T-cell (primary cell): ENCODE data around the gene LCE6A. TPM values are rescaled to one million over a fixed set of nuclear protein-coding genes. Genes with fewer than 3 reads are reported as not detected.

Experiments used
- ATAC-seq, 4 experiments: fragments of 200-7000 bp in 3 of 4; fragments of 150-1000 bp in 1 of 4; cut with Tn5 transposase; replicated peaks in 1 of 4; 1 replicate in 3 of 4; 2 replicates in 1 of 4; pipeline ENCODE4 v1.10.0; 2021; ENCODE audit warnings: moderate library complexity in 3 of 4, mild to moderate bottlenecking in 2 of 4, moderate number of reproducible peaks in 1 of 4
- CTCF ChIA-PET, 2 donors: fragments of 300-600 bp; sonication (Branson Sonifier 250); formaldehyde crosslinking; loops; one replicate each; lab custom pipeline; 2022; ENCODE audit warnings: antibody characterized with exemption in 2 of 2; lab: Charles Lee
- POLR2A ChIA-PET, 2 donors: fragments of 300-600 bp; sonication (Branson Sonifier 250); formaldehyde crosslinking; loops; one replicate each; lab custom pipeline; 2022; ENCODE audit warnings: antibody characterized with exemption in 2 of 2; lab: Charles Lee
- DNase-seq, 35 experiments: peaks; one replicate each; pipeline versions ENCODE4 v3.0.0 to v3.0.0-alpha.2; 2013 to 2023
- H3K27ac ChIP-seq: one replicate; pipeline ENCODE4 v1.5.1; 2013; ENCODE audit warnings: low read length
- H3K27me3 ChIP-seq, 2 experiments: replicated peaks in 1 of 2; 1 replicate in 1 of 2; 2 replicates in 1 of 2; pipeline versions ENCODE4 v1.6.1 to v1.7.0; 2013; ENCODE audit warnings: low read length in 1 of 2, mixed read lengths in 1 of 2; ENCODE audit not compliant: control insufficient read depth in 2 of 2, insufficient read depth in 2 of 2; ENCODE audit errors: extremely low read depth in 1 of 2
- H3K36me3 ChIP-seq, 2 donors: 1 replicate in 1 of 2; 2 replicates in 1 of 2; pipeline versions ENCODE4 v1.6.1 to v1.7.0; 2013; ENCODE audit warnings: low read length in 1 of 2; ENCODE audit not compliant: control insufficient read depth in 2 of 2, insufficient read depth in 1 of 2; ENCODE audit errors: extremely low read depth in 1 of 2
- H3K4me1 ChIP-seq, 2 experiments: 1 replicate in 1 of 2; 2 replicates in 1 of 2; pipeline versions ENCODE4 v1.6.1 to v1.7.0; 2013; ENCODE audit warnings: low read length in 2 of 2, mixed read lengths in 1 of 2; ENCODE audit not compliant: insufficient read depth in 2 of 2, control insufficient read depth in 1 of 2; ENCODE audit errors: extremely low read depth in 1 of 2
- H3K4me3 ChIP-seq, 2 donors: 1 replicate in 1 of 2; 2 replicates in 1 of 2; pipeline versions ENCODE4 v1.5.1 to v1.7.0; 2013; ENCODE audit warnings: mild to moderate bottlenecking in 2 of 2, low read length in 1 of 2, moderate library complexity in 1 of 2; ENCODE audit not compliant: control insufficient read depth in 1 of 2; ENCODE audit errors: extremely low read depth in 1 of 2
- H3K9me3 ChIP-seq: 2 replicates; pipeline ENCODE4 v1.7.0; 2013
- H3K27ac Mint-ChIP-seq, 2 donors: one replicate each; pipeline ENCODE4 v1.8.0; 2020 to 2021; ENCODE audit warnings: mild to moderate bottlenecking in 2 of 2, mixed read lengths in 2 of 2
- H3K27me3 Mint-ChIP-seq, 2 donors: one replicate each; pipeline ENCODE4 v1.8.0; 2021 to 2022; ENCODE audit warnings: mixed read lengths in 2 of 2
- H3K36me3 Mint-ChIP-seq: one replicate; pipeline ENCODE4 v1.8.0; 2021; ENCODE audit warnings: mixed read lengths
- H3K4me1 Mint-ChIP-seq, 3 donors: one replicate each; pipeline ENCODE4 v1.8.0; 2020 to 2022; ENCODE audit warnings: mixed read lengths in 3 of 3, mild to moderate bottlenecking in 1 of 3
- H3K4me3 Mint-ChIP-seq, 3 donors: one replicate each; pipeline ENCODE4 v1.8.0; 2020 to 2022; ENCODE audit warnings: mild to moderate bottlenecking in 3 of 3, mixed read lengths in 3 of 3, moderate library complexity in 3 of 3
- H3K9me3 Mint-ChIP-seq, 3 donors: one replicate each; pipeline ENCODE4 v1.8.0; 2020 to 2022; ENCODE audit warnings: mixed read lengths in 3 of 3
- WGBS: methylation state at CpG from one replicate; pipeline ENCODE4 v1.1.5; 2013; ENCODE audit warnings: missing lambda C conversion rate; ENCODE audit not compliant: insufficient coverage; 5-methylcytosine and 5-hydroxymethylcytosine counted together
- total RNA-seq, 35 experiments: library from RNA in 6 of 35; stranded (reverse) in 6 of 35; fragments of 120-200 nt in 1 of 35; gene quantifications; one replicate each; pipeline versions ENCODE4 v1.2.1 to v1.2.4 and lab custom pipeline; 2013 to 2026

The LCE6A gene
- total RNA-seq, 5 donors from 2014 or later (not counting 1 experiment from before 2014, with no cell fraction given): not detected

DNA sequence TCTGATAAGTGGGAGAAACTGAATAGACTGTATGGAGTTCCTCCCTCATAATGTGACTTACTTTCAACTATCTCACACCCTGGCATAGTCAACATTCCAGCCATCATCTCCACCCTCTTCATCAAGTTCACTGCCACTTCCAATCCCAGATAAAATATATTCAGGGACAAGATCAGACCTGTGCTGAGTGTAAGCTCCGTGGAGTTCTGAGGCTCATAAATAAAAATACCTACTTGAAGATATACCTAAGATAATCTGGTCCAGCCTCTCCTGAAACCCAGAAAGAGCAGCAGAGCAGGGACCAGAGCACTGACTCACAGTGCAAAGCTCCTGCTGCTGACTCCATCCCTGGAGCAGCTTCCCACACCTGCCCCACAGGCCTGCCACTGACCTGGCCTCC, 15.4 kb downstream of the LCE6A start:
- H3K4me3 ChIP-seq: no peak overlapping the region
- Mint-ChIP-seq H3K4me1 (no peaks in the 10 kb centered on the region), H3K9me3 (no peaks in the 10 kb centered on the region), H3K4me3 (no peak overlapping the region), H3K27ac (no peak overlapping the region), H3K36me3 (no peaks in the 10 kb centered on the region), H3K27me3 (peaks cover 6 to 24% of the 10 kb centered on the region in 2 donors)
- no CpG with 5 or more reads among the region's 1 CpG for WGBS
- DNase-seq: no peak
- ChIA-PET POLR2A (no interaction called here), CTCF (no interaction called here)
- H3K27me3 ChIP-seq: peaks cover 2 to 4% of the 10 kb centered on the region in 2 experiments
- no peak overlapping the region for H3K27ac ChIP-seq
- H3K9me3 ChIP-seq: no peaks in the 10 kb centered on the region
- no peaks in the 10 kb centered on the region for H3K4me1 ChIP-seq
- no peaks in the 10 kb centered on the region for H3K36me3 ChIP-seq
- no peak for ATAC-seq

- POLR2A ChIA-PET: no interaction called here
- Mint-ChIP-seq H3K4me3 (no peak within 1 kb of the TSS), H3K27me3 (peaks cover 5 to 18% of the 10 kb centered on the region in 2 donors), H3K9me3 (no peaks in the 10 kb centered on the region), H3K4me1 (no peaks in the 10 kb centered on the region), H3K27ac (no peak within 1 kb of the TSS), H3K36me3 (no peaks in the 10 kb centered on the region)
- WGBS: 83% methylated on average over 3 of the region's 3 CpGs
- Histone ChIP-seq H3K9me3 (no peaks in the 10 kb centered on the region), H3K4me1 (no peaks in the 10 kb centered on the region), H3K4me3 (no peak within 1 kb of the TSS), H3K36me3 (no peaks in the 10 kb centered on the region), H3K27me3 (peaks cover 2 to 4% of the 10 kb centered on the region in 2 experiments), H3K27ac (no peak within 1 kb of the TSS)
- DNase-seq (no peak), ATAC-seq (no peak)
- CTCF ChIA-PET: no interaction called here
Measured at GRCh38 chr1:152859696-152860095, 17.0 kb downstream of the LCE6A start, which contains the start of gene LCE7A. Gene LCE7A (plus strand): TSS chr1:152859996. CDS start chr1:152860698, 702 bp downstream.

DNA sequence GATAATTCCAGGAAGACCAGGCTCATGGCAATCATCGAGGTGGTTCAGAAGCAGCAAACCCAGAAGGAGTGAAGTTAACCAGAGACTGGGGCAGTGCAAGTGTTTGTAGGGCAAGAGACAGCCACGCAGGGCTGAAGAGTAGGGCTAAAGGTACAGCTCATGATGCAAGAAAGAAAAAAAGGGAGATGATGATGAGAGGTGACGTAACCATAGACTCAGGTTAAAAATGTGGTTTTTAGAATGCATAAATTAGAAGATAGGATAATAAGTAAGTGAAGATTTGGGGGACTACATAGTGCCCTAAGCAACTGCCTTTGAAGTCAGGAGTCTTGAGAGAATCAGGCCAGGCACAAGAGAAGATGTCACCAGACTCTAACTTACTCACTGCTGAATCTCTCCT, 17.5 kb downstream of the LCE6A start:
- Histone ChIP-seq H3K27ac (no peak overlapping the region), H3K9me3 (no peaks in the 10 kb centered on the region), H3K4me3 (no peak overlapping the region), H3K27me3 (peaks cover 2 to 4% of the 10 kb centered on the region in 2 experiments), H3K36me3 (no peaks in the 10 kb centered on the region), H3K4me1 (no peaks in the 10 kb centered on the region)
- ATAC-seq: no peak
- Mint-ChIP-seq H3K9me3 (no peaks in the 10 kb centered on the region), H3K36me3 (no peaks in the 10 kb centered on the region), H3K4me1 (no peaks in the 10 kb centered on the region), H3K27me3 (peaks cover 2 to 15% of the 10 kb centered on the region in 2 donors), H3K27ac (no peak overlapping the region), H3K4me3 (no peak overlapping the region)
- CTCF ChIA-PET: no interaction called here
- POLR2A ChIA-PET: no interaction called here
- DNase-seq: no peak
- WGBS: 60% methylated on average over 2 of the region's 3 CpGs

- peaks cover 2 to 7% of the 10 kb centered on the region in 2 experiments for H3K27me3 ChIP-seq
- no peak overlapping the region for H3K27ac Mint-ChIP-seq
- H3K4me3 Mint-ChIP-seq: no peak overlapping the region
- WGBS: 71% methylated on average over 3 of the region's 4 CpGs
- no peak overlapping the region for H3K4me3 ChIP-seq
- no peak for ATAC-seq
- no peaks in the 10 kb centered on the region for H3K9me3 ChIP-seq
- POLR2A ChIA-PET: no interaction called here
- H3K27ac ChIP-seq: no peak overlapping the region
- no peaks in the 10 kb centered on the region for H3K36me3 ChIP-seq
- no peaks in the 10 kb centered on the region for H3K4me1 ChIP-seq
- H3K36me3 Mint-ChIP-seq: no peaks in the 10 kb centered on the region
- H3K9me3 Mint-ChIP-seq: no peaks in the 10 kb centered on the region
- no peak for DNase-seq
- CTCF ChIA-PET: no interaction called here
- peaks cover 2 to 11% of the 10 kb centered on the region in 2 donors for H3K27me3 Mint-ChIP-seq
- no peaks in the 10 kb centered on the region for H3K4me1 Mint-ChIP-seq
Measured at GRCh38 chr1:152861374-152861773, 18.7 kb downstream of the LCE6A start.

- no peak overlapping the region for H3K27ac ChIP-seq
- no peaks in the 10 kb centered on the region for H3K4me1 Mint-ChIP-seq
- peaks cover 2 to 8% of the 10 kb centered on the region in 2 experiments for H3K27me3 ChIP-seq
- no peaks in the 10 kb centered on the region for H3K9me3 ChIP-seq
- ATAC-seq (no peak), DNase-seq (no peak)
- no peak overlapping the region for H3K27ac Mint-ChIP-seq
- ChIA-PET CTCF (interaction anchor here in 1 of 2 donors (0.8 kb wide), 1 partner anchor 11 kb away, joined by 5 read pairs; no protein-coding TSS in a partner anchor), POLR2A (no interaction called here)
- H3K27me3 Mint-ChIP-seq: peaks cover 2 to 3% of the 10 kb centered on the region in 2 donors
- H3K4me3 Mint-ChIP-seq: no peak overlapping the region
- no peak overlapping the region for H3K4me3 ChIP-seq
- no peaks in the 10 kb centered on the region for H3K4me1 ChIP-seq
- H3K9me3 Mint-ChIP-seq: no peaks in the 10 kb centered on the region
- no peaks in the 10 kb centered on the region for H3K36me3 ChIP-seq
- H3K36me3 Mint-ChIP-seq: no peaks in the 10 kb centered on the region
Measured at GRCh38 chr1:152864443-152864842, 21.8 kb downstream of the LCE6A start.

DNA sequence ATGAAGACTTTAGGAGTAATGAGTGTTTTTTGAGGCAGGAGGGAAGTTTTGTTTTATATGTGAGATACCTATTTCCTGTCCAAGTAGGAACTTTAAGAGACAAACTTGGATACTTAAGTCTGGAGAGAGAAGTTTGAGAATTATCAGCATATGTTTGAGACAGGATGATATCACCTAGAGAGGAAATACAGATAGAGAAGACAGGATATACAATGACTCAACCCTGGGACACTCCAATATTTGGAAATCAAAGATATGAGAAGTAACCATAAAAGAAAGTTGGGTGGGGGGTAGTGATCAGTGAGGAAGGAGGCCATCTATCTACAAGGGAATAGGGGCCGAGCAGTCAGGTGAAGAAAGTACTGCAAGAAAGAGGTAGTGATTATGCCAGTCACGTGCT, 23.7 kb downstream of the LCE6A start:
- H3K4me3 ChIP-seq: no peak overlapping the region
- no peaks in the 10 kb centered on the region for H3K36me3 ChIP-seq
- H3K27ac Mint-ChIP-seq: no peak overlapping the region
- 60% methylated on average over 2 of the region's 2 CpGs for WGBS
- no peaks in the 10 kb centered on the region for H3K9me3 ChIP-seq
- H3K4me3 Mint-ChIP-seq: no peak overlapping the region
- DNase-seq: no peak
- H3K27me3 ChIP-seq: peaks cover 2 to 13% of the 10 kb centered on the region in 2 experiments
- POLR2A ChIA-PET: no interaction called here
- H3K27me3 Mint-ChIP-seq: peaks cover 0 to 6% of the 10 kb centered on the region in 2 donors
- H3K27ac ChIP-seq: no peak overlapping the region
- CTCF ChIA-PET: no interaction called here
- no peaks in the 10 kb centered on the region for H3K4me1 Mint-ChIP-seq
- no peak for ATAC-seq
- H3K4me1 ChIP-seq: no peaks in the 10 kb centered on the region
- no peaks in the 10 kb centered on the region for H3K9me3 Mint-ChIP-seq
- H3K36me3 Mint-ChIP-seq: no peaks in the 10 kb centered on the region
